Adipose tissue (tissue), 3 donors: Measurements from ENCODE around the gene GRPEL2. TPM values are rescaled to one million over a fixed set of nuclear protein-coding genes. Genes with fewer than 3 reads are reported as not detected.

ENCODE experiments used
- H3K27ac ChIP-seq: one replicate; pipeline ENCODE4 v1.5.1; 2013; ENCODE audit warnings: low read depth, low read length
- WGBS, 3 donors: extraction: QIAGEN DNeasy Blood & Tissue Kit; methylation state at CpG; one replicate each; pipeline ENCODE4 v1.1.7; 2013; 5-methylcytosine and 5-hydroxymethylcytosine counted together
- polyA plus RNA-seq, 3 donors: library from polyadenylated mRNA; stranded (reverse); fragments of 200-250 nt; gene quantifications; one replicate each; pipeline ENCODE4 v1.2.3, GENCODE V29; 2013
- donor health status: healthy with polysubstance abuse.
- donor health status: Bipolar disorder and iron deficiency.
- donor health status: healthy.

GRPEL2 gene
- polyA plus RNA-seq, 3 donors, result 2.8 to 6.0 (median 5.2) TPM

DNA sequence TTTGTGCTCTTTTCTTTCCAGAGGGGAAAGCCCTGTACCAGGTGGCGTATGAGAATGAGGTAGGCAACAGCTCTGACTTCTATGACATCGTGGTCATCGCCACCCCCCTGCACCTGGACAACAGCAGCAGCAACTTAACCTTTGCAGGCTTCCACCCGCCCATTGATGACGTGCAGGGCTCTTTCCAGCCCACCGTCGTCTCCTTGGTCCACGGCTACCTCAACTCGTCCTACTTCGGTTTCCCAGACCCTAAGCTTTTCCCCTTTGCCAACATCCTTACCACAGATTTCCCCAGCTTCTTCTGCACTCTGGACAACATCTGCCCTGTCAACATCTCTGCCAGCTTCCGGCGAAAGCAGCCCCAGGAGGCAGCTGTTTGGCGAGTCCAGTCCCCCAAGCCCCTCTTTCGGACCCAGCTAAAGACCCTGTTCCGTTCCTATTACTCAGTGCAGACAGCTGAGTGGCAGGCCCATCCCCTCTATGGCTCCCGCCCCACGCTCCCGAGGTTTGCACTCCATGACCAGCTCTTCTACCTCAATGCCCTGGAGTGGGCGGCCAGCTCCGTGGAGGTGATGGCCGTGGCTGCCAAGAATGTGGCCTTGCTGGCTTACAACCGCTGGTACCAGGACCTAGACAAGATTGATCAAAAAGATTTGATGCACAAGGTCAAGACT, 22.8 kb downstream of the GRPEL2 start:
- 86 to 91% (median 90%) methylated on average over 22 of the region's 22 CpGs for WGBS, 3 donors
- no peak overlapping the region for H3K27ac ChIP-seq

DNA sequence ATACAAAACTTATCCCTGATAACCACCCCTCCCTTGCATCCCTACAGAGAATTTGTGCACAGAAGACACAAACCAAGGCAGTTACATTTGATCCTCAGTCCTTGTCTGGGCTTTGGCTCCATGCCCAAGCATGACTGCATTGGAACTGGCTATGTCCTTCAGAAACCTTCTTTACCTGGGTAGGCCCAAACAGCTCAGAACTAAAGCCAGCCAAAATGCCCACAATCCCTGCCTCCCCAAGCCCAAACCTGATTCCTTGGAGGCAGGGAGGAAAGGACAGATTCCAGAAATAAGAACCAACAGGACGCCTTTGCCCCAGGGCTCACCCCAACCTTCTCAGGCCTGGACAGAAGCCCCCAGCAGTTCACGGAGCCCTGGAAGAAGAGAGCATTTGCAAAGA, 25.6 kb downstream of the GRPEL2 start:
- H3K27ac ChIP-seq, result no peak overlapping the region

DNA sequence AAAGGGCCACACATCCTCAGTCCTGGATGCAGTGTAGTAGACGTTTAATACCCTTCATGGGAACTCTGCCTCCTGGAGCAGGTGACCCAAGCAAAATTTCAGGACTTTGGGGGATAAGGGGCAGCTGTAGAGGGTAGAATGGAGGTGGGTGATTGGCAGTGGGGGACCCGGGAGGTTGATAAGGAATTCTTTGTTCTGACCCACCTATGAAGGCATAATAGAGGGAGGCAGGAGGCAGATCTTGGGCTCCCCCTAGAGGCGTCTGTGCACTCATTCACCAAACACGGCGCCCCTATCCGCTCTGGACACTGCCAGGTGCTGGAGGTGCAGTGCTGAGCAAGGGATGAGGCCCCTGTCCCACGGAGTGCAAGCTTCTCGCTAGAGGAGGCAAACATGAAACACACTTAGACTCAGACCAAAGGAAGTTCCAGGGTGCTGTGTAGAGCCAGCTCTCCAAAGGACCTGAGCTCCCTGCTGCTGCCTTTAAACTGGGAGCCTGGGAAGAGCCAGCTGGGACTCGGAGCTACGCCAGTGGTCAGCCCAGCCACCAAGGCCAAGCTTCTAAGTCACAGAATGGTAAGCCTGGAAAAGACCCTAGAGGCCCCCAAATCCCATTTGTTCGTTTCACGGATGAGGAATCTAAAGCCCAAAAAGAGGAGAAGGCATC, 26.1 kb downstream of the GRPEL2 start:
- H3K27ac ChIP-seq, result no peak overlapping the region
- 21 to 41% (median 40%) methylated on average over 12 of the region's 12 CpGs for WGBS, 3 donors

More for the DNA sequence above, 25.6 kb downstream of the GRPEL2 start:
- 82 to 86% (median 84%) methylated on average over 2 of the region's 2 CpGs for WGBS, 3 donors

DNA sequence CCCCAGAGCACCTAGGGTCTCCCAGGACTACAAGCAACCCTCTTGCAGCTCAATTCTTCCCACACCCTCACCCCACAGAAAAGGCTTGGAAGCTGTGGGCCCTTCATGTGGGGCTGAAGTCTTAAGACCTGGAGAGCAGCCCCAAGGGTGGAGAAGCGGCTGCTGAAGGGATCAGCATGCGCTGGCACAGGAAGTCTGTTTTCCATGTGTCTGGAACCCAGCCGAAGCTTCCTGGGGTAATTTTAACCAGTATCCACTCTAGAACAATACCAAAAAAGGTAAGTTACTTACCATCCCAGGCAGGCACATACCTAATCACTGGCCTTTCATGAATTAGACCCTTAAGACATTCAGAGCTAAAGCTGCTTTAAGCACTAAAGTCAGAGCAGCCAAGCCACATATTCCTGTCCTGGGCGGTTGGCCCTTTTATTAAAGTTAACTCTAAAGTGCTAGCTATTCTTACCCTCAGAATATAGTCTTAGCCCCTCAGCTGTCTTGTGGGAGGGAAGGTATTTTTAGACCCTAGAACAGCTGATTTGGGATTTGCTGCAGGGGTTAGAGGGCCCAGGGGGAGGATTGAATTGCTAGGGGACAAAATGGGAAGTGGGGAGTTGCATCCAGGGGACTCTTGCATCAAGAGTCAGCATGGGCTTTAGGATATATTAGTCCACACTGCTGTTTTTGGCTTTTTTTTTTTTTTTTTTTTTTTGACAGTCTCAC, 26.9 kb downstream of the GRPEL2 start:
- no peak overlapping the region for H3K27ac ChIP-seq
- WGBS, 3 donors, result 74 to 85% (median 75%) methylated on average over 4 of the region's 4 CpGs

DNA sequence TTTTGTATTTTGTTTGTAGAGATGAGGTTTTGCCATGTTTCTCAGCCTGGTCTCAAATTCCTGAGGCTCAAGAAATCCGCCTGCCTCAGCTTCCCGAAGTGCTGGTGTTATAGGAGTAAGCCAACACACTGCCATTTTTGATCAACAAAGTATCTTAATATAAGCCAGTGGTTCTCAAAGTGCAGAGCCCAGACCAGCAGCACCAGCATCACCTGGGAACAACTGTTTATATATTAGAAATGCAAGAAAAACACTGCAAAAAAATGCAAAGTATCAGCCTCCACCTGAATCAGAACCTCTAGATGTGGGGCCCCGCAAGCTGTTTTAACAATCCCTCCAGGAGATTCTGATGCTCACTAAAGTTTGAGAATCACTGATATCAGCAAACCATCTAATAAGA, 27.6 kb downstream of the GRPEL2 start:
- 94 to 96% (median 95%) methylated on average over 3 of the region's 3 CpGs for WGBS, 3 donors

DNA sequence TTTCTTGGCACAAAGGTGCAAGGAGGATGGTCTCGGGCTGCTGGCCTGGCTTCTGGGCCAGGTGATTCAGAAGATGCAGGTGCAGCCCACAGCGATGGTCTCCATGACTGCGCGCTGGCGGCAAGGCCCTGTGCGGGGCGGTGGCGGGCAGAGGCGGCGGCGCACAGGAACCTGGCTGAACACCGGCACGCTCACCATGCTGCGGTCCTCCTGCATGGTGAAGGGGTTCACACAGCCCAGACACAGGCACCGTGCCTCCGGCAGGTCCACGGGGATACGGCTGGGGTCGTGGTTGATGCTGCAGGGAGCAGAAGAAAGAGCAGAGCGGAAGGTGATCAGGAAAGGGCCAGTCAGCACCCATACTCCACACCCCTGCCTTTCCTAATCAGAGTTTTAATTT, 29.0 kb downstream of the GRPEL2 start:
- 97 to 98% (median 98%) methylated on average over 20 of the region's 20 CpGs for WGBS, 3 donors
- no peak overlapping the region for H3K27ac ChIP-seq

More for the DNA sequence above, 27.6 kb downstream of the GRPEL2 start:
- no peak overlapping the region for H3K27ac ChIP-seq

DNA sequence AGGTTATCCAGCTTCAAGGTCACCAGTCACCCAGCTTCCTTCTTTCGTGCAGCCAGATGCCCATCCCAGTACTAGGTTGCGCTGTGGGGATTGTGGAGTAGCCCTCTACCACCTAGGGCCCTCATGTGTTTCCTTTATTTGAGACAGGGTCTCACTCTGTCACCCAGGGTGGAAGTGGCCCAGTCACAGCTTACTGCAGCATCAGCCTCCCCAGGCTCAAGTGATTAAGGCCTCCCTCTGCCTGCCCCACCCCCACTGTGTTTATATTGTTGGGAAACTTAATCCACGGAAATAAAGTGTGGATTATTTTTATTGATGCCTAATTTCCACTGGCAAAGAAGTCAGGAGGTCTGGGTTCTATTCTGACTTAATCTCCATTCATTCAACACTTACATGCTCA, 29.5 kb downstream of the GRPEL2 start:
- WGBS, 3 donors, result 81 to 90% (median 84%) methylated on average over 3 of the region's 3 CpGs

DNA sequence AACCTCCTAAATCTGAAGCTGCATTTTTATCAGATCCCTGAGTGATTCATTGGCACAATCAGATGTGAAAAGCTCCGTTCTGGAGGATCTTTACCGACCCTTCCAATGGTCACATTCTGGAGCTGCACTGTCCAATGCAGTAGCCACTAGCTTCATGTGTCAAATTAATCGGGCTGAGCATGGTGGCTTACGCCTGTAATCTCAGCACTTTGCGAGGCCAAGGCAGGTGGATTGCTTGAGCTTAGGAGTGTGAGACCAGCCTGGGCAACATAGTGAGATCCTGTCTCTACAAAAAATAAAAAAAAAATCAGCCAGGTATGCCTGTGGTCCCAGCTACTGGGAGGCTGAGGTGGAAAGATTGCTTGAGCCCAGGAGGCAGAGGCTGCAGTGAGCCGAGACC, 30.1 kb downstream of the GRPEL2 start:
- H3K27ac ChIP-seq, result no peak overlapping the region
- WGBS, 3 donors, result 89 to 94% (median 93%) methylated on average over 6 of the region's 6 CpGs

More for the DNA sequence above, 29.5 kb downstream of the GRPEL2 start:
- no peak overlapping the region for H3K27ac ChIP-seq

DNA sequence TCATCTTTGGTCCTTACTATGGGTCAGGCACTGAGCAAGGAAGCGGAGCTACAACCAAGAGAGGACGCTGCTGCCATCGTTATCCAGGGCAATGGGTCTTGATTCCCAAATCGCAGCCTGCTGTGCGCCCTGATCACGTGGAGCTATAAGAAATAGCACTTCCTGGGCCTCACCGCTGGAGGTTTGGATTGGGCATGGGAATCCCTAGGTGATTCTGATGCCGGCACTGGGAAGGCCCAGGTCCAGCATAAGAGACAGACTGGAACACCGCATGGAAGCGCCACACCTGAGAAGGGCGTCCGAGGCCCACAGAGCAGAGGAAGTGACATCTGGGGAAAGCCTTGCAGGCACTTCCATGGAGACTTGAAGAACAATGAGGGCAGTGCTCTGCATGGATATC, 30.8 kb downstream of the GRPEL2 start:
- 93 to 96% (median 95%) methylated on average over 12 of the region's 12 CpGs for WGBS, 3 donors
- H3K27ac ChIP-seq, result no peak overlapping the region

DNA sequence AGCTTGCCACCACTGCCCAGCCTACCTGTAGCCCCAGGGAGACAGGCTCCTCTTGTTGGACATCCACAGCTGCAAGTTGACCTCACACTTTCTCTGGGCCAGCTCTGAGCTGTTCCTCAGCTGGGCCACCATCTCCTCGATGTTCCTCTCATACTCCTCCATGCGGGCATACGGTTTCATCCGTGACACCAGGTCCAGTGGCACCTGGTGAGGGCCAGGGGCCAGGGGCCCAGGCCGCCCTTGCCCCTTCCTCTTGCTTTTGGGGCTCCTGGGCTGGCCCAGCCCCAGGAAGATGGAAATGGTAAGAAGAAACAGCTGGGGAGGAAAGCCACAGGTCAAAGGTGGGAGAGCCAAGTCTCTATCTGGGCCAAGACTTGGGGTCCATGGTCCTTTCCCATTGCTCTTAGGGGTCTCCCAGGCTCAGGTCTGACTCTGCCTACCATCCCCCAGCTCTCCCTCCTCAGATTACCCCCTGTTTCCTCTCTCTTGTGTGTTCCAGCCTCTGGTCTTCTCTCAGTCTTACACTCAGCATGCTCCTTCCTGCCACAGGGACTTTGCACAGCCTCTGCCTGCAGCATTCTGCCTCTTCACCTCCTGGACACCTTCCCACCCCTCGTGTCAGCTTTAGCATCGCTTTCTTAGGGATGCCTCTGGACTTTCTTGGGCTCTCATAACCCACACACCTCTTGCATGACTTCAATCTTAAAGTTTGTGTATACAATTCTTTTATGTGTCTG, 31.6 kb downstream of the GRPEL2 start:
- no peak overlapping the region for H3K27ac ChIP-seq
- 88 to 93% (median 92%) methylated on average over 7 of the region's 7 CpGs for WGBS, 3 donors

DNA sequence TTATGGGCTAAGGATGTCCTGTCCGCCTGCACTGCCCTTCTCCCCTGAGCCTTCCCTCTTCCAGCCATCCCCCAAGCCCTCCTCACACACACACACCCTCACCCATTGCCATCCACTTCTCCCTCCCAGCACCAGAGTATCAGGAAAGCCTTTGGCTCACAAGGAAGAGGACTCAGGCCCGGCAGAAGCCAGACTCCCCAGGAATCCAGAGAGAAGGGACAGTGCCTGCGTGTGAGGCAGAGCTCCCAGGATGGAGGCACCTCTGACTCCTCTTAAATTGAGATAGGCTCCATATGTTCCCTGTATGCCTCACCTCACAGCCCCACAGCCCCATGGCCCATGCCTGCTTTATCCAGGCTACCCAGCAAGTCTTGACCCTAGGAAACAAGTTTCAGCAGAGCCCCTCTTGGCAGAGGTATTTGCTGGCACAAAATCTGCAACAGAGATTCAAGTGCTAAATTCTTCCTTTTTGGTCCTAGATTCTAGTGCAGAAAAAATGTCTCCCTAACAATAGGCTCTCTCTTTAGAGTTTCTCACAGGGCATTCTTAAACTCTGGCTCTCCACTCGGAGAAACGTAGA, 33.0 kb downstream of the GRPEL2 start:
- WGBS, 3 donors, result 66 to 69% (median 68%) methylated on average over 5 of the region's 5 CpGs
- no peak overlapping the region for H3K27ac ChIP-seq

DNA sequence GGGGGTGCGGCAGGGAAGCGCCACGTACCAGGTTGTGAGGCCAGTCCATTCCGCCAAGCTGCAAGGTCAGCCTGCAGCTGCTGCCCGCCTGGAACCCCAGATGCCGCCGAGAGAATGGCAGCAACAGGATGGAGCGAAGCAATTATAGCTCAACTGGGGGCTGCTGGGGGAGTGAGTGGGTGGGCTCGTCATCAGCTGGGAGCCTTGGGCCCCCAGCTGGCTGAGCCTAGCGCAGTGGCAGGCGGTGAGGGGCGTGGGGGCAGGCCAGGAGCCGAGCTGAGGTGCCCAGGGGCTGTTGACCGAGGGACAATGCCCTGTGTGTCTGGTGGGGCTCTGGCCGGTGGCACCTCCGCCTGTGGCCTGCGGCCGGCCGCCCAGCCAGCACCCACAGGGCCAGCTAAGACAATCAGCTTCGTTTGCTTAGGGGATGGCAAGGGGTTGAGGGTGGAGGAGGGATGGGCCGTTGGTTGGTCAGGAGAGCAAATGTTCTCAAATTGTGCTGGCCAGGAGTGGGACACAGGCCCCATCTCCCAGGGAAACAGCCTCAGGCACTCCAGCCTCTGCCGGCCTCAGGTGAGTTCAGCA, 34.0 kb downstream of the GRPEL2 start, which contains the start of gene IL17B:
Gene IL17B, minus strand, starts transcription at position 116 of the 585 bp plus-strand sequence. Its CDS starts 67 bp downstream, at position 49.
- 73 to 90% (median 87%) methylated on average over 21 to 22 of the region's 22 CpGs for WGBS, 3 donors
- H3K27ac ChIP-seq, result no peak within 1 kb of the TSS

DNA sequence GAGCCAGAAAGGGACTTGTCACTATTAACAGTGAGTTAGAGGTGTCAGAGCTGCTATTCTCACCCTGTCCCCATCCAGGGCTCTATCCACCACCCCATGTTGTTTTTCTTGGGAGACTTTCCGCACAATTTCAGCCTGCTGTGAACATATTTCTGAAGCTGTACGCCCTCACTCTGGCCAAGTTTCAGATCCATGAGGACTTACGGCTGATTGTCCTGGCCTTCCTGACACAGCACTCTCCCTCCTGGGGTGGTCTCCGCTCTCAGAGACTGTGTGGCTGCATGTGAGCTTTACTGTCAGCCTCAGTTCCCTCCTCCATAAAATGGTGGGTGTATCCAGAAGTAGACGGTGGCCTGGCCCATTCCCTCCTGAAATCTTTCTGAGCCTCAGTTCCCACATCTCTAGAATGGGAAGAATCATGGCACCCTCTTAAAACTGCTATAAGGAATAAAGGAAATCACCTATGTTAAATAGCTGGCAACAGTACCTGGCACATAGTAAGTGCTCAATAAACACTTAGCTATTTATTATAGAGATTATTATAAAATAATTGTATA, 34.6 kb downstream of the GRPEL2 start:
- 89 to 95% (median 92%) methylated on average over 5 of the region's 5 CpGs for WGBS, 3 donors
- H3K27ac ChIP-seq, result no peak overlapping the region

DNA sequence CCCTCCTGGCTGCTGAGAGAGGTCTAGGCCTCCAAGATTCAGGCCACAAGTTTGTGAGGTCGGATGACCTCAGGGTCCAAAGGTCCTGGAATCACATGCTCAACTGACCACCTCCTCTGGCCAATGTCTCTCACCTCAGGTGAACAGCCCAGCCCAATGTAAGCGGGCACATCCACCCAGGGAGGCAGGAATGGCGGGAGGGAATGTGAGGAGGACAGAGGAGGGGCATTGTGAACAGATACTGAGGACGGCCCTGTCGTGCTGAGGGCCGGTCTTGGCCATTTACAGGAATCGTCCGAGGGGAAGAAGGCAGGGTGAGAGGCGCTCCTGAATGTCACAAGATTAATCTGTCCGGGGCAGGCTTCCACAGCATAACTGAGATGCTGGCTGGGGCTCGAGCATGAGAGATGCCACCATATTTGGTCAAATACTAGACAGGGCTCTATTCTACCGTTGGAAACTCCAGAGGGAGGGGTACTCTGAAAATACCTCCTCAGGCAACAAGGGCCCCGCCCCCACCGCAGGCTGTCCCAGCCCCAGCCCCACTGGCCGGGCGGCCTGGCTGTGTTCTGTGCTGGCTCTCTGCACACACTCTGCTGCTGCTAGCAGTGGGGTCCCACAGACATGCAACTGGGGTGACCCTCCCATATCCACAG, 35.3 kb downstream of the GRPEL2 start:
- no peak overlapping the region for H3K27ac ChIP-seq
- 75 to 81% (median 79%) methylated on average over 16 of the region's 16 CpGs for WGBS, 3 donors

DNA sequence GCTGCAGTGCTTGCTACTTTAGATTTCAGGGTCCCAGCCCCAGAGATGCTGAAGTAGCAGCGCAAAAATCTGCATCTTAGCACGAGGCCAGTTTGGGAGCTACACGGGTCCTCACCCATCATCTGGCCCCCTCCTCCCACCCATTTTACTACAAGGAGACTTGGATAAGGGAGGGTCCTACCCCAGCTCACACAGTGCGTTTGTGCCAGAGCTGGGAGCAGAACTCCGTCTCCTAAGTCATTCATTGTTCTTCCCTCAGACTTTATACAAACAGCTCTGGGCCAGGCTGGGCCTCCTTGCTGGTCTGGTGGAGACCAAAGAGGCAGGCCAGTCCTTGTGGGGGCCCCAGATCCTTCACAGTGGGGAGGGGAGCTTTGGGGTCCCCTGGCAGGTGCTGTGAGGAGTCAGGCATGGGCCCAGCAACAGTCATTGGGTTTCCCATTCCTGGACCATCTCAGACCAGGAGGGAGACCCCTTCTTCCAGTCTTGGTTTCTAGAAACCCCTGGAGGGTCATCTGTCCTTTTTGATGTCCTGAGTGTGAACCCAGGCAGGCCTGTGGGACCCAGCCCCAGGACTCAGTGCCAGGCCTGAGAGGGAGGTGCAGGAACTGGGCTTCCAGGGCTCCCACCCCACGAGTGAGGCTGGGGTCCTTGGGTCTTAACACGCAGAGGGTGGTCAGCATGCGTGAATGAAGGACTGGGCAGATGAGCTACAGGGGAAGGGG, 36.1 kb downstream of the GRPEL2 start:
- WGBS, 3 donors, result 52 to 54% (median 53%) methylated on average over 8 of the region's 8 CpGs
- no peak overlapping the region for H3K27ac ChIP-seq

DNA sequence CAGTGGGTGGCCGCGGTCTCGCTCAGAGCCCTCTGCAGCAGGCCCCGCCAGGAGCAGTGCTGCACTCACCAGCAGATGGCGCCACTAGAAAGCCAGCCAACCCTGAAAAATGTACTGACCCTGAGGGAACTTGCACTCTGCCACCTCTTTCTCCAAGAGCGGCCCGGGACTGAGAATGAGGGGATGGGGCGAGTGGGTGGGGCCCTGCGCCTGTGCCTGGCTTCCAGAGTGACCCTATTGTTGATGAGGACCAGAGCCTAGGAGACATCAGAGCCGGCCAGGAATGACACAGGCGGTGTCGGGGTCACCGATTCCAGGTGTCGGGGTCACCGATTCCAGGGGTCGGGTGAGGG, 36.7 kb downstream of the GRPEL2 start:
- no peak overlapping the region for H3K27ac ChIP-seq

More for the DNA sequence above, 36.7 kb downstream of the GRPEL2 start:
- WGBS, 3 donors, result 30 to 33% (median 31%) methylated on average over 16 of the region's 16 CpGs
